Hepatocyte (in vitro differentiated cells): Measurements from ENCODE around the gene SLAMF8. TPM values are rescaled to one million over a fixed set of nuclear protein-coding genes. Genes with fewer than 3 reads are reported as not detected.
A peak's percentile ranks its signal among the peaks of the same experiment; 100 is the strongest.

ENCODE experiments used
- DNase-seq: peaks from one replicate; pipeline ENCODE4 v3.0.0-alpha.2; 2016; ENCODE audit warnings: low spot score
- H2AFZ ChIP-seq: fragments of 200-600 bp; sonication (generic); 2 replicates; pipeline ENCODE4 v1.6.0; 2016; ENCODE audit warnings: antibody characterized with exemption, mild to moderate bottlenecking
- H3K27ac ChIP-seq: fragments of 200-600 bp; sonication (generic); 2 replicates; pipeline ENCODE4 v1.5.1; 2016; ENCODE audit warnings: mild to moderate bottlenecking
- H3K27me3 ChIP-seq: fragments of 200-600 bp; sonication (generic); 2 replicates; pipeline ENCODE4 v1.6.1; 2016
- H3K36me3 ChIP-seq: fragments of 200-600 bp; sonication (generic); replicated peaks from 2 replicates; pipeline ENCODE4 v1.5.1; 2016; ENCODE audit warnings: low read depth; ENCODE audit not compliant: insufficient read depth
- H3K4me1 ChIP-seq: fragments of 200-600 bp; sonication (generic); 2 replicates; pipeline ENCODE4 v1.5.1; 2016; ENCODE audit warnings: mild to moderate bottlenecking, moderate library complexity; ENCODE audit not compliant: insufficient read depth
- H3K4me2 ChIP-seq: fragments of 200-600 bp; sonication (generic); 2 replicates; pipeline ENCODE4 v1.6.0; 2016
- H3K4me3 ChIP-seq: fragments of 200-600 bp; sonication (generic); 2 replicates; pipeline ENCODE4 v1.5.1; 2016; ENCODE audit warnings: mild to moderate bottlenecking
- H3K79me2 ChIP-seq: fragments of 200-600 bp; sonication (generic); 2 replicates; pipeline ENCODE4 v1.6.0; 2017; ENCODE audit warnings: mild to moderate bottlenecking
- H3K9me2 ChIP-seq: fragments of 200-600 bp; sonication (generic); replicated peaks from 2 replicates; pipeline ENCODE4 v1.6.0; 2017; ENCODE audit warnings: mild to moderate bottlenecking; ENCODE audit not compliant: insufficient read depth
- H3K9me3 ChIP-seq: fragments of 200-600 bp; sonication (generic); 2 replicates; pipeline ENCODE4 v1.5.1; 2016; ENCODE audit warnings: low read depth, mild to moderate bottlenecking
- H4K20me1 ChIP-seq: fragments of 200-600 bp; sonication (generic); 2 replicates; pipeline ENCODE4 v1.6.0; 2016; ENCODE audit warnings: mild to moderate bottlenecking; ENCODE audit not compliant: insufficient read depth, poor library complexity, severe bottlenecking
- EZH2 ChIP-seq: fragments of 200-600 bp; sonication (generic); IDR thresholded peaks from 2 replicates; pipeline ENCODE4 v1.6.1; 2016; ENCODE audit warnings: antibody characterized with exemption, mild to moderate bottlenecking, borderline replicate concordance
- EZH2phosphoT487 ChIP-seq: fragments of 200-600 bp; sonication (generic); IDR thresholded peaks from one replicate; pipeline ENCODE4 v1.6.1; 2018; ENCODE audit warnings: antibody characterized with exemption, mild to moderate bottlenecking, low read depth, moderate library complexity; ENCODE audit not compliant: unreplicated experiment, severe bottlenecking
- WGBS: methylation state at CpG from one replicate; pipeline ENCODE4 v1.1.6; 2016; ENCODE audit warnings: low lambda C conversion rate; ENCODE audit errors: missing lambda C conversion rate; 5-methylcytosine and 5-hydroxymethylcytosine counted together
- polyA plus RNA-seq: library from polyadenylated mRNA; unstranded; fragments of >200 nt; fragmentation: Nextera tagmentation; extraction: Ambion mirVana; gene quantifications from 2 replicates; pipeline ENCODE4 v1.2.1, GENCODE V29; 2016
- total RNA-seq: library from RNA; depleted of rRNA; stranded (reverse); fragments of >200 nt; gene quantifications from 2 replicates; pipeline ENCODE4 v1.2.3, GENCODE V29; 2014
- TF ChIP-seq, protein P1 (sequence below): fragments of 200-600 bp; sonication (generic); IDR thresholded peaks from 2 replicates; pipeline ENCODE4 v1.5.1; 2016; ENCODE audit warnings: antibody characterized with exemption, mild to moderate bottlenecking; ENCODE audit not compliant: poor library complexity

Gene SLAMF8
- total and polyA plus RNA-seq, 2 experiments from 2014 or later, result 0.57 to 0.74 TPM

DNA sequence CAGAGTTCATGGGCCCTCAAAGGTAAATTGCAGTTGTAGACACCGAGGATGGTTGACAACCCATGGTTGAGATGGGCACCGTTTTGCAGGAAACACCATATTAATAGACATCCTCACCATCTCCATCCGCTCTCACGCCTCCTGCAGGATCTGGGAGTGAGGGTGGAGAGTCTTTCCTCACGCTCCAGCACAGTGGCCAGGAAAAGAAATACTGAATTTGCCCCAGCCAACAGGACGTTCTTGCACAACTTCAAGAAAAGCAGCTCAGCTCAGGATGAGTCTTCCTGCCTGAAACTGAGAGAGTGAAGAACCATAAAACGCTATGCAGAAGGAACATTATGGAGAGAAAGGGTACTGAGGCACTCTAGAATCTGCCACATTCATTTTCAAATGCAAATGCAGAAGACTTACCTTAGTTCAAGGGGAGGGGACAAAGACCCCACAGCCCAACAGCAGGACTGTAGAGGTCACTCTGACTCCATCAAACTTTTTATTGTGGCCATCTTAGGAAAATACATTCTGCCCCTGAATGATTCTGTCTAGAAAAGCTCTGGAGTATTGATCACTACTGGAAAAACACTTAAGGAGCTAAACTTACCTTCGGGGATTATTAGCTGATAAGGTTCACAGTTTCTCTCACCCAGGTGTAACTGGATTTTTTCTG, 9.3 kb downstream of the SLAMF8 start:
- Histone ChIP-seq H3K79me2 (no peaks in the 10 kb centered on the region), H3K4me3 (no peak overlapping the region), H4K20me1 (no peaks in the 10 kb centered on the region), H3K9me2 (no peaks in the 10 kb centered on the region), H3K4me2 (no peak overlapping the region), H2AFZ (no peak overlapping the region), H3K27me3 (no peaks in the 10 kb centered on the region), H3K4me1 (no peaks in the 10 kb centered on the region), H3K27ac (no peak overlapping the region), H3K36me3 (no peaks in the 10 kb centered on the region), H3K9me3 (no peaks in the 10 kb centered on the region)
- DNase-seq, result no peak
- TF ChIP-seq EZH2, result no peak
- TF ChIP-seq, protein P1, sequence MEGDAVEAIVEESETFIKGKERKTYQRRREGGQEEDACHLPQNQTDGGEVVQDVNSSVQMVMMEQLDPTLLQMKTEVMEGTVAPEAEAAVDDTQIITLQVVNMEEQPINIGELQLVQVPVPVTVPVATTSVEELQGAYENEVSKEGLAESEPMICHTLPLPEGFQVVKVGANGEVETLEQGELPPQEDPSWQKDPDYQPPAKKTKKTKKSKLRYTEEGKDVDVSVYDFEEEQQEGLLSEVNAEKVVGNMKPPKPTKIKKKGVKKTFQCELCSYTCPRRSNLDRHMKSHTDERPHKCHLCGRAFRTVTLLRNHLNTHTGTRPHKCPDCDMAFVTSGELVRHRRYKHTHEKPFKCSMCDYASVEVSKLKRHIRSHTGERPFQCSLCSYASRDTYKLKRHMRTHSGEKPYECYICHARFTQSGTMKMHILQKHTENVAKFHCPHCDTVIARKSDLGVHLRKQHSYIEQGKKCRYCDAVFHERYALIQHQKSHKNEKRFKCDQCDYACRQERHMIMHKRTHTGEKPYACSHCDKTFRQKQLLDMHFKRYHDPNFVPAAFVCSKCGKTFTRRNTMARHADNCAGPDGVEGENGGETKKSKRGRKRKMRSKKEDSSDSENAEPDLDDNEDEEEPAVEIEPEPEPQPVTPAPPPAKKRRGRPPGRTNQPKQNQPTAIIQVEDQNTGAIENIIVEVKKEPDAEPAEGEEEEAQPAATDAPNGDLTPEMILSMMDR, result peak; percentile 18
- 83% methylated on average over 8 of the region's 8 CpGs for WGBS

DNA sequence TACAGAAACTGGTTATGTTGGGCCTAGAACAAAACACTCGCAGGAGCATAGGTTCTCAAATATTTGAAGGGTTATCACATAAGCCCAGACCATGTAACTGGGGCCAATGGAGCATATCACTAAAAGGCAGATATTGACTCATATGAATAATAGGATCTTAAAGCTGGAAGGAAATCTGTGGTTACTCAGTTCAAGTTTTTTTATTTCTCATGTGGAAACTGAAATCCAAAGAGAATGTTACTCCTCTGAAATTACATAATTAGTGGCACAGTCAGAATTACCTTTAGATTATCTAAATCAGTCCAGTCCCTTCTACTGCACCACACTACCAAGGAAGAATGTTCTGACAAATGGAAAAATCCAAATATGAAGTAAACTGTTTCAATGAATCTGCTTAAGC, 12.0 kb downstream of the SLAMF8 start:
- Histone ChIP-seq H4K20me1 (no peaks in the 10 kb centered on the region), H3K9me3 (no peaks in the 10 kb centered on the region), H3K9me2 (no peaks in the 10 kb centered on the region), H3K36me3 (no peaks in the 10 kb centered on the region), H3K4me3 (no peak overlapping the region), H3K79me2 (no peaks in the 10 kb centered on the region), H2AFZ (no peak overlapping the region), H3K27me3 (no peaks in the 10 kb centered on the region), H3K4me2 (no peak overlapping the region), H3K4me1 (no peaks in the 10 kb centered on the region), H3K27ac (no peak overlapping the region)
- 78% methylated on average over 1 of the region's 1 CpG for WGBS
- TF ChIP-seq EZH2 (no peak), EZH2phosphoT487 (no peak)
- TF ChIP-seq, protein P1, result no peak
- no peak for DNase-seq

DNA sequence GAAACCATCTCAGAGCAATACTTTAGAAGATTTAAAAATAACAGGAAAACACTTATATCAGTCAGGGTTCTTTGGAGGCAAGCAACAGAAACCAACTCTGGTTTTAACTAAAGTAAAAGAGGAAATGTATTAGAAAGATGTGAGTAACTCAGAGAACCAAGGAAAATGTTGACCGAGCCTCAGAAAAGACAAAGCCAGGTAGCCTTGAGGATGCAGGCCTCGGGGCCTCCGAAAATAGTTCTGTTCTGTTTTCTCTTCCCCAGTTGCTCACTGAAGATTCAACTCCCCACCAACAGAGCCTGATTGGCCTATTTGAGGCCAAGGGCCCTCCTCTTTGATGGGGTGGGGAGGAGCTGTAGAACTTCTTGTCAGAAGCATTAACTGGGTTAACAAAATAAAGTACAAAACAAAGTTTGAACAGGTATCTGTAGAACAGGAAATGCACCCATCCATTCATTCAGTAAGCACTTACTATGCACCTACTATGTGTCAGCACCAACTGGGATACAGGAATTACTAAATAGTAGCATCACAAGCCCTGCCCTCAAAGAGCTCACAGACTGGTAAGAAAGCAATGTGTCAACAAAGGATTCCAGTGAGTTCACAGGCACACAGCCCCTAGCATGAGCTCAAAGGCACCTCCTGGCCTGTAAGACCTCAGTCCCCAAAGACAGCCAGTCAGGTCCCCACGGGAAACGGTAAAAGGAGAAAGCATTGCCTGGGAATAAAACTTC, 12.6 kb downstream of the SLAMF8 start:
- H3K36me3 ChIP-seq, result no peaks in the 10 kb centered on the region
- WGBS, result 92% methylated on average over 5 of the region's 5 CpGs
- no peaks in the 10 kb centered on the region for H3K9me2 ChIP-seq
- H3K27me3 ChIP-seq, result no peaks in the 10 kb centered on the region
- H2AFZ ChIP-seq, result no peak overlapping the region
- no peaks in the 10 kb centered on the region for H3K79me2 ChIP-seq
- H3K27ac ChIP-seq, result no peak overlapping the region
- H3K9me3 ChIP-seq, result no peaks in the 10 kb centered on the region
- no peak overlapping the region for H3K4me2 ChIP-seq
- no peak for DNase-seq
- no peaks in the 10 kb centered on the region for H4K20me1 ChIP-seq
- H3K4me1 ChIP-seq, result no peaks in the 10 kb centered on the region
- no peak overlapping the region for H3K4me3 ChIP-seq
- TF ChIP-seq EZH2phosphoT487 (no peak), EZH2 (no peak)
- TF ChIP-seq, protein P1, result no peak
